ENCODE measurements around the gene NPC1. TPM values are rescaled to one million over a fixed set of nuclear protein-coding genes. Genes with fewer than 3 reads are reported as not detected.

The NPC1 gene
- total and polyA plus RNA-seq, 7 donors, result 24.8 to 126 (median 32.1) TPM

DNA sequence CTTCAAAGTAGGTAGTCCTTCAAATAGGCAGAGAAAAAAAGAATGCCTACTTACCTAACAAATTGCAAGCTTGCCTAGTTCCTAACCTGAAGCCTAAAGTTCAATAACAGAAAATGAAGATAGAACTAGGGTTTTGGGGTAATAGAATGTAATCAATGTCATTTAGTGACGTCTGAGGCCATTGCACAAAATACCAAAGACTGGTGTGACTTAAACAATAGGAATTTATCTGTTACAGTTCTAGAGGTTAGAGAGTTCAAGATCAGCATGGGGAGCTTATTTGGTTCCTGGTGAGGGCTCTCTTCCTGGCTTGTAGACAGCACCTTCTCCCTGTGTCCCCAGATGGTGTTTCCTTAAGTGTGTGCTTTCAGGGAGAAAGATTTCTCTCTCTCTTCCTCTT, 4.7 kb upstream of the NPC1 start:
- H3K4me1 ChIP-seq, result peaks cover 5% of the 10 kb centered on the region
- 0 to 82% (median 39%) methylated on average over 1 of the region's 1 CpG for WGBS, 3 donors
- DNase-seq (no peak), ATAC-seq (no peak)
- no peaks in the 10 kb centered on the region for H3K27me3 ChIP-seq (ENCODE audit: insufficient read depth in 3 of 3, low read length in 2 of 3)
- TF ChIP-seq, protein P1, sequence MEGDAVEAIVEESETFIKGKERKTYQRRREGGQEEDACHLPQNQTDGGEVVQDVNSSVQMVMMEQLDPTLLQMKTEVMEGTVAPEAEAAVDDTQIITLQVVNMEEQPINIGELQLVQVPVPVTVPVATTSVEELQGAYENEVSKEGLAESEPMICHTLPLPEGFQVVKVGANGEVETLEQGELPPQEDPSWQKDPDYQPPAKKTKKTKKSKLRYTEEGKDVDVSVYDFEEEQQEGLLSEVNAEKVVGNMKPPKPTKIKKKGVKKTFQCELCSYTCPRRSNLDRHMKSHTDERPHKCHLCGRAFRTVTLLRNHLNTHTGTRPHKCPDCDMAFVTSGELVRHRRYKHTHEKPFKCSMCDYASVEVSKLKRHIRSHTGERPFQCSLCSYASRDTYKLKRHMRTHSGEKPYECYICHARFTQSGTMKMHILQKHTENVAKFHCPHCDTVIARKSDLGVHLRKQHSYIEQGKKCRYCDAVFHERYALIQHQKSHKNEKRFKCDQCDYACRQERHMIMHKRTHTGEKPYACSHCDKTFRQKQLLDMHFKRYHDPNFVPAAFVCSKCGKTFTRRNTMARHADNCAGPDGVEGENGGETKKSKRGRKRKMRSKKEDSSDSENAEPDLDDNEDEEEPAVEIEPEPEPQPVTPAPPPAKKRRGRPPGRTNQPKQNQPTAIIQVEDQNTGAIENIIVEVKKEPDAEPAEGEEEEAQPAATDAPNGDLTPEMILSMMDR (IDR thresholded peaks at IDR 0.05), result no peak
- H3K9me3 ChIP-seq, result no peaks in the 10 kb centered on the region
- no peaks in the 10 kb centered on the region for H3K36me3 ChIP-seq (ENCODE audit: insufficient read depth in 1 of 2, low read depth in 1 of 2)
- no peak overlapping the region for H3K4me3 ChIP-seq
- intact Hi-C loops (cut with DNase I), result no loop called here
- H3K27ac ChIP-seq, result no peak overlapping the region

GRCh38 chr18:23588836-23589560, 2.7 kb upstream of the NPC1 start:
- Histone ChIP-seq H3K4me1 (peaks cover 18% of the 10 kb centered on the region), H3K9me3 (no peaks in the 10 kb centered on the region), H3K4me3 (no peak overlapping the region), H3K36me3 (ENCODE audit: insufficient read depth in 1 of 2, low read depth in 1 of 2) (no peaks in the 10 kb centered on the region), H3K27ac (no peak overlapping the region), H3K27me3 (ENCODE audit: insufficient read depth in 3 of 3, low read length in 2 of 3) (no peaks in the 10 kb centered on the region)
- no peak for ATAC-seq
- TF ChIP-seq, protein P1 (IDR thresholded peaks at IDR 0.05), result no peak
- DNase-seq, result no peak
- intact Hi-C loops (cut with DNase I), result loop anchor here in 1 of 2 donors (5.0 kb wide), 1 partner anchor 72 kb away; no protein-coding TSS in a partner anchor
- 71 to 76% (median 73%) methylated on average over 11 of the region's 11 CpGs for WGBS, 3 donors

DNA sequence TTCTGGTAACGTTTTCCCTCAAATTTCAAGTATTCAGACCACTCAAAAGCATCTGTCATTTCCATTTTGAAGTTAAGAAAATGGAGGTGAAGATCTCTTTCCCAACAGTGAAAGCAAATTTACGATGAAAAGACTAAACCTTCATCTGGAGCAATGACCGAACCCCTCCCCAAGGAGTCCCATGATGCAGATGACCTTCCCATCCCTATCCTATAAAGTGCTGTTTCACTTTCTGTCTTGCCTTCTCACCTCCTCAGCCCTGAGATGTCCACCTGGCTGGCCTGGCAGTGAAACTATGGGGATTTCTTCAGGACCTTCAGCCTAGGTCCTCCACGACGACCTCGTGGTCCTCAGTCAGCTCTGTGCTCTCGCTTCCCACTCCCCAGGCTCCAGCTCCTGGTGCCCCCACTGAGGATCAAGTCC, 925 bp upstream of the NPC1 start:
- DNase-seq (no peak), ATAC-seq (no peak)
- H3K27me3 ChIP-seq (ENCODE audit: insufficient read depth in 3 of 3, low read length in 2 of 3), result no peaks in the 10 kb centered on the region
- TF ChIP-seq, protein P1 (IDR thresholded peaks at IDR 0.05), result no peak
- peaks cover 29% of the 10 kb centered on the region for H3K4me1 ChIP-seq
- WGBS, 3 donors, result 35 to 42% (median 38%) methylated on average over 7 of the region's 7 CpGs
- intact Hi-C loops (cut with DNase I), result loop anchor here (2.0 to 5.0 kb wide), 2 partner anchors 70 kb away; no protein-coding TSS in a partner anchor
- peak overlapping the region; percentile 100 for H3K27ac ChIP-seq
- peak overlapping the region; percentile 97 for H3K4me3 ChIP-seq
- no peaks in the 10 kb centered on the region for H3K9me3 ChIP-seq
- H3K36me3 ChIP-seq (ENCODE audit: insufficient read depth in 1 of 2, low read depth in 1 of 2), result no peaks in the 10 kb centered on the region

DNA sequence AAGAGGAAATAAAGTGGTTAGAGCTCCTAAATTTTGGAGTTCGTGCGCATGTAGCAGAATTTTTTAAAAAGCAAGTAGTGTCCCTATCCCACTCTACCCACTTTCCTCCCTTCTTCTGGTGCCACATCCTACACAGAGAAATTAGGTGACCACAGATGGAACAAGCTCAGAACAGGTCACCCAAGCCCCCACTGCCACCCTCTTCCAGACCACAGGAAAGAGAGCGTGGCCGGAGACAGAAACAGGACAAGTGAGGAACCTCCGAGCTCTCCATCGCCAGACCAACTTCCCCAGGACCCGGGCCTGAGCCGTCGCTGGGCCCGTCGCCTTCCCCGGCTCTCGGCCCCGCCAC, 433 bp downstream of the NPC1 start:
- peak overlapping the region; percentile 97 for H3K4me3 ChIP-seq
- ATAC-seq, result no peak

More for the DNA sequence above, 433 bp downstream of the NPC1 start:
- DNase-seq, result no peak
- 2% methylated on average over 14 of the region's 14 CpGs for WGBS, 3 donors
- Histone ChIP-seq H3K27me3 (ENCODE audit: insufficient read depth in 3 of 3, low read length in 2 of 3) (no peaks in the 10 kb centered on the region), H3K9me3 (no peaks in the 10 kb centered on the region), H3K36me3 (ENCODE audit: insufficient read depth in 1 of 2, low read depth in 1 of 2) (no peaks in the 10 kb centered on the region), H3K4me1 (peaks cover 31% of the 10 kb centered on the region), H3K27ac (peak overlapping the region; percentile 100)
- intact Hi-C loops (cut with DNase I), result loop anchor here (2.0 to 5.0 kb wide), 2 partner anchors 69 kb away; no protein-coding TSS in a partner anchor
- TF ChIP-seq, protein P1 (IDR thresholded peaks at IDR 0.05), result no peak
